Liver (tissue), 9 donors: ENCODE results near the gene TRUB2. TPM values are rescaled to one million over a fixed set of nuclear protein-coding genes. Genes with fewer than 3 reads are reported as not detected.

ENCODE experiments used
- DNase-seq: peaks from one replicate; pipeline ENCODE4 v3.0.0-alpha.2; 2017; ENCODE audit warnings: low spot score
- H3K27ac ChIP-seq, 2 donors: one replicate each; pipeline ENCODE4 v1.7.0; 2013; ENCODE audit warnings: inconsistent platforms in 2 of 2, low read length in 2 of 2, control low read depth in 1 of 2, low read depth in 1 of 2, mild to moderate bottlenecking in 1 of 2
- H3K27me3 ChIP-seq, 4 donors: one replicate each; pipeline versions ENCODE4 v1.6.1 to v1.7.0; 2013; ENCODE audit warnings: low read length in 3 of 4, inconsistent platforms in 1 of 4, mild to moderate bottlenecking in 1 of 4, moderate library complexity in 1 of 4; ENCODE audit not compliant: control insufficient read depth in 4 of 4, insufficient read depth in 4 of 4
- H3K36me3 ChIP-seq, 4 donors: one replicate each; pipeline versions ENCODE4 v1.6.1 to v1.7.0; 2013; ENCODE audit warnings: low read length in 3 of 4, mild to moderate bottlenecking in 3 of 4, low read depth in 1 of 4, moderate library complexity in 1 of 4; ENCODE audit not compliant: control insufficient read depth in 4 of 4, insufficient read depth in 3 of 4
- H3K4me1 ChIP-seq, 4 donors: one replicate each; pipeline versions ENCODE4 v1.6.1 to v1.7.0; 2013; ENCODE audit warnings: low read length in 3 of 4, mild to moderate bottlenecking in 3 of 4, moderate library complexity in 1 of 4; ENCODE audit not compliant: control insufficient read depth in 4 of 4, insufficient read depth in 4 of 4
- H3K4me3 ChIP-seq, 3 donors: one replicate each; pipeline versions ENCODE4 v1.6.1 to v1.7.0; 2013; ENCODE audit warnings: low read length in 3 of 3, control low read depth in 1 of 3, low read depth in 1 of 3, mild to moderate bottlenecking in 1 of 3
- H3K9ac ChIP-seq, 2 donors: one replicate each; pipeline ENCODE4 v1.7.0; 2013; ENCODE audit warnings: low read length in 2 of 2, mild to moderate bottlenecking in 2 of 2, moderate library complexity in 2 of 2, control low read depth in 1 of 2, low read depth in 1 of 2
- H3K9me3 ChIP-seq, 4 donors: one replicate each; pipeline versions ENCODE4 v1.6.1 to v1.7.0; 2013; ENCODE audit warnings: low read length in 3 of 4; ENCODE audit not compliant: control insufficient read depth in 4 of 4
- ATF3 ChIP-seq: IDR thresholded peaks from 2 replicates; pipeline ENCODE4 v1.6.1; 2016; ENCODE audit warnings: antibody characterized with exemption
- CTCF ChIP-seq: fragments of 150-350 bp; IDR thresholded peaks from 2 replicates; pipeline ENCODE4 v1.5.1; 2017; ENCODE audit warnings: improper control_type of control experiment, low read depth, low read length; ENCODE audit not compliant: missing input control
- EGR1 ChIP-seq, 2 donors: IDR thresholded peaks; 2 replicates each; pipeline ENCODE4 v1.6.1; 2016 to 2018; ENCODE audit warnings: antibody characterized with exemption in 2 of 2, low read depth in 2 of 2
- FOXA1 ChIP-seq: IDR thresholded peaks from 2 replicates; pipeline ENCODE4 v1.6.1; 2016; ENCODE audit warnings: antibody characterized with exemption
- FOXA2 ChIP-seq: IDR thresholded peaks from 2 replicates; pipeline ENCODE4 v1.6.1; 2016; ENCODE audit warnings: antibody characterized with exemption
- GABPA ChIP-seq, 2 donors: IDR thresholded peaks in 1 of 2; conservative IDR thresholded peaks in 1 of 2; 2 replicates each; pipeline ENCODE4 v1.6.1; 2016; ENCODE audit warnings: antibody characterized with exemption in 2 of 2, mild to moderate bottlenecking in 1 of 2, moderate library complexity in 1 of 2
- HNF4A ChIP-seq, 2 donors: conservative IDR thresholded peaks; 2 replicates each; pipeline ENCODE4 v1.6.1; 2016; ENCODE audit warnings: antibody characterized with exemption in 2 of 2, mild to moderate bottlenecking in 2 of 2
- HNF4G ChIP-seq: IDR thresholded peaks from 2 replicates; pipeline ENCODE4 v1.6.1; 2016; ENCODE audit warnings: antibody characterized with exemption
- JUND ChIP-seq, 2 donors: IDR thresholded peaks; 2 replicates each; pipeline ENCODE4 v1.6.1; 2016; ENCODE audit warnings: antibody characterized with exemption in 2 of 2
- NR2F2 ChIP-seq: IDR thresholded peaks from 2 replicates; pipeline ENCODE4 v1.6.1; 2016; ENCODE audit warnings: antibody characterized with exemption
- RAD21 ChIP-seq, 2 donors: IDR thresholded peaks; 2 replicates each; pipeline ENCODE4 v1.6.1; 2016; ENCODE audit warnings: antibody characterized with exemption in 2 of 2, mild to moderate bottlenecking in 2 of 2
- RXRA ChIP-seq, 2 donors: IDR thresholded peaks; 2 replicates each; pipeline ENCODE4 v1.6.1; 2017 to 2018; ENCODE audit warnings: antibody characterized with exemption in 2 of 2, mild to moderate bottlenecking in 1 of 2
- SP1 ChIP-seq: IDR thresholded peaks from 2 replicates; pipeline ENCODE4 v1.6.1; 2018; ENCODE audit warnings: antibody characterized with exemption, mild to moderate bottlenecking
- TAF1 ChIP-seq: conservative IDR thresholded peaks from 2 replicates; pipeline ENCODE4 v1.6.1; 2016; ENCODE audit warnings: antibody characterized with exemption, mild to moderate bottlenecking
- YY1 ChIP-seq: IDR thresholded peaks from 2 replicates; pipeline ENCODE4 v1.6.1; 2016; ENCODE audit warnings: antibody characterized with exemption, mild to moderate bottlenecking
- WGBS: extraction: QIAGEN DNeasy Blood & Tissue Kit; methylation state at CpG from one replicate; pipeline ENCODE4 v1.1.7; 2013; 5-methylcytosine and 5-hydroxymethylcytosine counted together
- polyA plus RNA-seq, 2 donors: library from polyadenylated mRNA; stranded (reverse) in 1 of 2; unstranded in 1 of 2; fragments of 200-250 nt in 1 of 2; fragments of >200 nt in 1 of 2; fragmentation: Nextera tagmentation in 1 of 2; extraction: Ambion mirVana in 1 of 2; gene quantifications; one replicate each; pipeline versions ENCODE4 v1.2.1 to v1.2.3, GENCODE V29; 2013 to 2015
- total RNA-seq, 2 donors: library from RNA; depleted of rRNA; stranded (reverse); fragments of >200 nt; gene quantifications; one replicate each; pipeline ENCODE4 v1.2.3, GENCODE V29; 2014
- TF ChIP-seq, protein P1 (sequence below): IDR thresholded peaks from 2 replicates; pipeline ENCODE4 v1.6.1; 2016; ENCODE audit warnings: antibody characterized with exemption
- TF ChIP-seq, protein P2 (sequence below): IDR thresholded peaks from 2 replicates; pipeline ENCODE4 v1.6.1; 2016; ENCODE audit warnings: antibody characterized with exemption, mild to moderate bottlenecking
- TF ChIP-seq, protein P3 (sequence below): IDR thresholded peaks from 2 replicates; pipeline ENCODE4 v1.6.1; 2016; ENCODE audit warnings: antibody characterized with exemption
- donor health status: healthy.
- donor health status: healthy.
- donor health status: healthy.
- donor health status: healthy.
- donor health status: healthy.

The TRUB2 gene
- total and polyA plus RNA-seq, 4 donors = 12.7 to 35.8 (median 19.4) TPM

DNA sequence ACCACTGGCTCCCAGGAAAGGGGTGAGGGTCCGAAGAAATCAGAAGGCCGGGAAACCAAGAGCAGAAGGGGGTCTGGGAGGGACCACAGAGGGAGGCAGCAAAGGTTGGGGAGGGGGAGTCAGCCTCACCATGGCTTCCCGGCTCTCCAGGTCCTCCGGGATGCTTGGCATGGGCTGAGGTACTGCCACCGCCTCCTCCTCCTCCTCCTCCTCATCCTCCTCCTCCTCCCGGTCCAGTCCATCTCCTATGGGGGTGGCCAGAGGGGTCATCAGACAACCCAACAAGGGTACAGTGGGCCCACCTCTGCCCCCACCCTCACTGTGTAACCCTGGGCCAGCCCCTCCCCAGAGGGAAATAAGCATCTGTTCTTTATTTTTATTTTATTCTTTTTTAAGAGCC, 63.9 kb downstream of the TRUB2 start:
- DNase-seq = no peak
- 95% methylated on average over 6 of the region's 6 CpGs for WGBS
- no peak for TF ChIP-seq JUND (IDR thresholded peaks at IDR 0.05)
- TF ChIP-seq TAF1 = no peak
- no peak for TF ChIP-seq FOXA2
- TF ChIP-seq HNF4G = no peak
- TF ChIP-seq, protein P1, sequence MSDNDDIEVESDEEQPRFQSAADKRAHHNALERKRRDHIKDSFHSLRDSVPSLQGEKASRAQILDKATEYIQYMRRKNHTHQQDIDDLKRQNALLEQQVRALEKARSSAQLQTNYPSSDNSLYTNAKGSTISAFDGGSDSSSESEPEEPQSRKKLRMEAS = no peak
- TF ChIP-seq FOXA1 = no peak
- TF ChIP-seq, protein P2, sequence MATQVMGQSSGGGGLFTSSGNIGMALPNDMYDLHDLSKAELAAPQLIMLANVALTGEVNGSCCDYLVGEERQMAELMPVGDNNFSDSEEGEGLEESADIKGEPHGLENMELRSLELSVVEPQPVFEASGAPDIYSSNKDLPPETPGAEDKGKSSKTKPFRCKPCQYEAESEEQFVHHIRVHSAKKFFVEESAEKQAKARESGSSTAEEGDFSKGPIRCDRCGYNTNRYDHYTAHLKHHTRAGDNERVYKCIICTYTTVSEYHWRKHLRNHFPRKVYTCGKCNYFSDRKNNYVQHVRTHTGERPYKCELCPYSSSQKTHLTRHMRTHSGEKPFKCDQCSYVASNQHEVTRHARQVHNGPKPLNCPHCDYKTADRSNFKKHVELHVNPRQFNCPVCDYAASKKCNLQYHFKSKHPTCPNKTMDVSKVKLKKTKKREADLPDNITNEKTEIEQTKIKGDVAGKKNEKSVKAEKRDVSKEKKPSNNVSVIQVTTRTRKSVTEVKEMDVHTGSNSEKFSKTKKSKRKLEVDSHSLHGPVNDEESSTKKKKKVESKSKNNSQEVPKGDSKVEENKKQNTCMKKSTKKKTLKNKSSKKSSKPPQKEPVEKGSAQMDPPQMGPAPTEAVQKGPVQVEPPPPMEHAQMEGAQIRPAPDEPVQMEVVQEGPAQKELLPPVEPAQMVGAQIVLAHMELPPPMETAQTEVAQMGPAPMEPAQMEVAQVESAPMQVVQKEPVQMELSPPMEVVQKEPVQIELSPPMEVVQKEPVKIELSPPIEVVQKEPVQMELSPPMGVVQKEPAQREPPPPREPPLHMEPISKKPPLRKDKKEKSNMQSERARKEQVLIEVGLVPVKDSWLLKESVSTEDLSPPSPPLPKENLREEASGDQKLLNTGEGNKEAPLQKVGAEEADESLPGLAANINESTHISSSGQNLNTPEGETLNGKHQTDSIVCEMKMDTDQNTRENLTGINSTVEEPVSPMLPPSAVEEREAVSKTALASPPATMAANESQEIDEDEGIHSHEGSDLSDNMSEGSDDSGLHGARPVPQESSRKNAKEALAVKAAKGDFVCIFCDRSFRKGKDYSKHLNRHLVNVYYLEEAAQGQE = no peak
- TF ChIP-seq ATF3 = no peak
- TF ChIP-seq SP1 = no peak
- TF ChIP-seq EGR1 (IDR thresholded peaks at IDR 0.05; ENCODE audit: low read depth in 2 of 2) = no peak
- no peak for TF ChIP-seq CTCF
- TF ChIP-seq, protein P3, sequence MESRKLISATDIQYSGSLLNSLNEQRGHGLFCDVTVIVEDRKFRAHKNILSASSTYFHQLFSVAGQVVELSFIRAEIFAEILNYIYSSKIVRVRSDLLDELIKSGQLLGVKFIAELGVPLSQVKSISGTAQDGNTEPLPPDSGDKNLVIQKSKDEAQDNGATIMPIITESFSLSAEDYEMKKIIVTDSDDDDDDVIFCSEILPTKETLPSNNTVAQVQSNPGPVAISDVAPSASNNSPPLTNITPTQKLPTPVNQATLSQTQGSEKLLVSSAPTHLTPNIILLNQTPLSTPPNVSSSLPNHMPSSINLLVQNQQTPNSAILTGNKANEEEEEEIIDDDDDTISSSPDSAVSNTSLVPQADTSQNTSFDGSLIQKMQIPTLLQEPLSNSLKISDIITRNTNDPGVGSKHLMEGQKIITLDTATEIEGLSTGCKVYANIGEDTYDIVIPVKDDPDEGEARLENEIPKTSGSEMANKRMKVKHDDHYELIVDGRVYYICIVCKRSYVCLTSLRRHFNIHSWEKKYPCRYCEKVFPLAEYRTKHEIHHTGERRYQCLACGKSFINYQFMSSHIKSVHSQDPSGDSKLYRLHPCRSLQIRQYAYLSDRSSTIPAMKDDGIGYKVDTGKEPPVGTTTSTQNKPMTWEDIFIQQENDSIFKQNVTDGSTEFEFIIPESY = no peak
- no peak for TF ChIP-seq NR2F2
- no peak for TF ChIP-seq RAD21 (IDR thresholded peaks at IDR 0.05)
- TF ChIP-seq RXRA (IDR thresholded peaks at IDR 0.05) = no peak
- no peak for TF ChIP-seq HNF4A (conservative IDR thresholded peaks at IDR 0.05)
- peaks cover 20 to 63% (median 48%) of the 10 kb centered on the region in 4 donors for H3K36me3 ChIP-seq
- no peaks in the 10 kb centered on the region for H3K27me3 ChIP-seq
- H3K4me1 ChIP-seq = no peaks in the 10 kb centered on the region
- no peak overlapping the region for H3K9ac ChIP-seq
- no peaks in the 10 kb centered on the region for H3K9me3 ChIP-seq
- H3K4me3 ChIP-seq = no peak overlapping the region
- no peak overlapping the region for H3K27ac ChIP-seq

- no peaks in the 10 kb centered on the region for H3K9me3 ChIP-seq
- WGBS = 95% methylated on average over 11 of the region's 11 CpGs
- no peaks in the 10 kb centered on the region for H3K4me1 ChIP-seq
- H3K36me3 ChIP-seq = peaks cover 20 to 60% (median 47%) of the 10 kb centered on the region in 4 donors
- H3K9ac ChIP-seq = no peak overlapping the region
- H3K27ac ChIP-seq = no peak overlapping the region
- no peak for DNase-seq
- H3K27me3 ChIP-seq = no peaks in the 10 kb centered on the region
- H3K4me3 ChIP-seq = no peak overlapping the region
- TF ChIP-seq CTCF (no peak), GABPA (IDR thresholded peaks at IDR 0.05 in 1 of 2, conservative IDR thresholded peaks at IDR 0.05 in 1 of 2) (no peak), HNF4A (conservative IDR thresholded peaks at IDR 0.05) (no peak), JUND (IDR thresholded peaks at IDR 0.05) (no peak), RAD21 (IDR thresholded peaks at IDR 0.05) (no peak), YY1 (no peak), FOXA1 (no peak), FOXA2 (no peak), TAF1 (no peak), SP1 (no peak)
- TF ChIP-seq, protein P2 = no peak
- TF ChIP-seq, protein P1 = no peak
Measured at GRCh38 chr9:128257907-128258306, 64.3 kb downstream of the TRUB2 start.
